ENCODE measurements around the gene HOXA9. TPM values are rescaled to one million over a fixed set of nuclear protein-coding genes. Genes with fewer than 3 reads are reported as not detected.

The HOXA9 gene
- total RNA-seq, 4 donors from 2014 or later, result 19.5 to 130 (median 50.6) TPM

- in situ Hi-C loops (cut with MboI; ENCODE audit: low pct_ligation_motif_present in 1 of 4, low pct_unique_long_range_greater_than_20kb in 1 of 4, low sequenced_read_pairs in 3 of 4) (loop anchor here in 3 of 4 donors (25.0 kb wide), 3 partner anchors 806 to 1306 kb away; no protein-coding TSS in a partner anchor), intact Hi-C loops (cut with DNase I; ENCODE audit: low total_unique reads) (loop anchor here (10.0 kb wide), 1 partner anchor 1313 kb away; no protein-coding TSS in a partner anchor)
- peak overlapping the region; percentile 3 to 67 (median 60) for H3K4me3 ChIP-seq
- H3K36me3 ChIP-seq, result no peaks in the 10 kb centered on the region
- peaks cover 44% of the 10 kb centered on the region for H3K27me3 ChIP-seq
- peak overlapping the region; percentile 95 to 99 (median 98) for H3K27ac ChIP-seq
- 3 to 14% methylated on average over 4 of the region's 4 CpGs for WGBS, 2 donors (ENCODE audit: low coverage in 1 of 2)
- no peak for DNase-seq
- H3K4me1 ChIP-seq, result peaks cover 0 to 29% (median 13%) of the 10 kb centered on the region in 4 donors
- TF ChIP-seq EP300 (IDR thresholded peaks at IDR 0.05; ENCODE audit: low read depth) (no peak), POLR2A (IDR thresholded peaks at IDR 0.05) (no peak), CTCF (IDR thresholded peaks at IDR 0.05) (no peak), POLR2AphosphoS5 (IDR thresholded peaks at IDR 0.05) (no peak)
- no peaks in the 10 kb centered on the region for H3K9me3 ChIP-seq
These were observed 2.6 kb upstream of the HOXA9 start for GRCh38 chr7:27167916-27168264.

- Histone ChIP-seq H3K36me3 (no peaks in the 10 kb centered on the region), H3K9me3 (no peaks in the 10 kb centered on the region), H3K4me3 (peak overlapping the region; percentile 58 to 82 (median 64)), H3K27me3 (peaks cover 34% of the 10 kb centered on the region), H3K27ac (peak overlapping the region; percentile 95 to 99 (median 98)), H3K4me1 (peaks cover 0 to 27% (median 16%) of the 10 kb centered on the region in 4 donors)
- in situ Hi-C loops (cut with MboI; ENCODE audit: low pct_ligation_motif_present in 1 of 4, low pct_unique_long_range_greater_than_20kb in 1 of 4, low sequenced_read_pairs in 3 of 4), result loop anchor here in 3 of 4 donors (25.0 kb wide), 3 partner anchors 805 to 1305 kb away; no protein-coding TSS in a partner anchor
- DNase-seq, result no peak
- 7 to 9% methylated on average over 19 to 50 of the region's 50 CpGs for whole genome bisulfite sequencing, 2 donors (ENCODE audit: low coverage in 1 of 2)
- intact Hi-C loops (cut with DNase I; ENCODE audit: low total_unique reads), result loop anchor here (10.0 kb wide), 1 partner anchor 1312 kb away; no protein-coding TSS in a partner anchor
- TF ChIP-seq POLR2A (IDR thresholded peaks at IDR 0.05) (no peak), CTCF (IDR thresholded peaks at IDR 0.05) (no peak), EP300 (IDR thresholded peaks at IDR 0.05; ENCODE audit: low read depth) (no peak), POLR2AphosphoS5 (IDR thresholded peaks at IDR 0.05) (peak in 2 of 3 donors; percentile 5 to 40)
These were observed 1.5 kb upstream of the HOXA9 start for GRCh38 chr7:27166531-27167505.

GRCh38 chr7:27165996-27166530 lies 726 bp upstream of the HOXA9 start:
- DNase-seq, result no peak
- H3K4me1 ChIP-seq, result peaks cover 0 to 30% (median 23%) of the 10 kb centered on the region in 4 donors
- H3K4me3 ChIP-seq, result peak overlapping the region; percentile 58 to 82 (median 64)
- H3K36me3 ChIP-seq, result no peaks in the 10 kb centered on the region
- in situ Hi-C loops (cut with MboI; ENCODE audit: low pct_ligation_motif_present in 1 of 4, low pct_unique_long_range_greater_than_20kb in 1 of 4, low sequenced_read_pairs in 3 of 4) (loop anchor here in 3 of 4 donors (25.0 kb wide), 3 partner anchors 804 to 1304 kb away; no protein-coding TSS in a partner anchor), intact Hi-C loops (cut with DNase I; ENCODE audit: low total_unique reads) (loop anchor here (10.0 kb wide), 1 partner anchor 1311 kb away; no protein-coding TSS in a partner anchor)
- no peaks in the 10 kb centered on the region for H3K9me3 ChIP-seq
- WGBS, 2 donors (ENCODE audit: low coverage in 1 of 2), result 0 to 13% methylated on average over 5 to 45 of the region's 46 CpGs
- H3K27ac ChIP-seq, result peak overlapping the region; percentile 95 to 99 (median 98)
- peaks cover 29% of the 10 kb centered on the region for H3K27me3 ChIP-seq
- TF ChIP-seq POLR2AphosphoS5 (IDR thresholded peaks at IDR 0.05) (peak; percentile 40 to 82 (median 62)), POLR2A (IDR thresholded peaks at IDR 0.05) (peak; percentile 79), EP300 (IDR thresholded peaks at IDR 0.05; ENCODE audit: low read depth) (no peak), CTCF (IDR thresholded peaks at IDR 0.05) (no peak)

Measured in transverse colon (tissue), 4 donors.